ENCODE data around the gene CLDND2.

CLDND2 gene

GRCh38 chr19:51352783-51353360 is 15.9 kb downstream of the CLDND2 start:
- no peak for DNase-seq

GRCh38 chr19:51351266-51351990 is 17.4 kb downstream of the CLDND2 start:
- DNase-seq, result no peak

GRCh38 chr19:51347209-51347928 is 21.4 kb downstream of the CLDND2 start:
- no peak for DNase-seq

- DNase-seq, result no peak
Measured at GRCh38 chr19:51346742-51347141, 22.1 kb downstream of the CLDND2 start.

- no peak for DNase-seq
Measured at GRCh38 chr19:51345076-51345620, 23.7 kb downstream of the CLDND2 start.

GRCh38 chr19:51342631-51343569 is 25.9 kb downstream of the CLDND2 start:
- DNase-seq, result no peak

- no peak for DNase-seq
Measured at GRCh38 chr19:51341976-51342580, 26.7 kb downstream of the CLDND2 start, which contains the start of gene VSIG10L. Gene VSIG10L, minus strand, starts transcription at chr19:51342139. Its CDS starts 15 bp downstream, at chr19:51342124.

GRCh38 chr19:51341066-51341465 is 27.7 kb downstream of the CLDND2 start:
- DNase-seq, result no peak

GRCh38 chr19:51339687-51340656 is 28.8 kb downstream of the CLDND2 start:
- DNase-seq, result peak; percentile 74 to 85

- no peak for DNase-seq
Measured at GRCh38 chr19:51339313-51339686, 29.5 kb downstream of the CLDND2 start.

GRCh38 chr19:51338563-51339312 is 30.1 kb downstream of the CLDND2 start:
- peak in 1 of 2 experiments; percentile 39 for DNase-seq

GRCh38 chr19:51337861-51338562 is 30.8 kb downstream of the CLDND2 start:
- DNase-seq, result no peak

GRCh38 chr19:51337141-51337860 is 31.5 kb downstream of the CLDND2 start:
- DNase-seq, result no peak

GRCh38 chr19:51333836-51334460 is 34.9 kb downstream of the CLDND2 start:
- DNase-seq, result peak; percentile 96 to 97

GRCh38 chr19:51331716-51332115 is 37.1 kb downstream of the CLDND2 start:
- DNase-seq, result no peak

- DNase-seq, result no peak
Measured at GRCh38 chr19:51331193-51331592, 37.6 kb downstream of the CLDND2 start.

GRCh38 chr19:51330366-51330765 is 38.4 kb downstream of the CLDND2 start:
- DNase-seq, result no peak

- DNase-seq, result no peak
Measured at GRCh38 chr19:51329411-51329810, 39.4 kb downstream of the CLDND2 start.

All from cerebellar nuclear complex (tissue), 1 donor.